ENCODE results near the gene LTBP2.

The LTBP2 gene

GRCh38 chr14:74571901-74572725 is 39.9 kb downstream of the LTBP2 start:
- DNase-seq (ENCODE audit: low spot score): no peak

GRCh38 chr14:74571441-74571841 is 40.6 kb downstream of the LTBP2 start:
- no peak for DNase-seq (ENCODE audit: low spot score)

- DNase-seq (ENCODE audit: low spot score): no peak
These were observed 41.3 kb downstream of the LTBP2 start for GRCh38 chr14:74570696-74571095.

GRCh38 chr14:74569806-74570591 is 42.0 kb downstream of the LTBP2 start:
- no peak for DNase-seq (ENCODE audit: low spot score)

- no peak for DNase-seq (ENCODE audit: low spot score)
These were observed 42.6 kb downstream of the LTBP2 start for GRCh38 chr14:74569387-74569786.

- no peak for DNase-seq (ENCODE audit: low spot score)
These were observed 43.1 kb downstream of the LTBP2 start for GRCh38 chr14:74568911-74569310.

- no peak for DNase-seq (ENCODE audit: low spot score)
These were observed 43.7 kb downstream of the LTBP2 start for GRCh38 chr14:74568380-74568649.

GRCh38 chr14:74567646-74568379 is 44.2 kb downstream of the LTBP2 start:
- DNase-seq (ENCODE audit: low spot score): no peak

GRCh38 chr14:74567219-74567618 is 44.8 kb downstream of the LTBP2 start:
- no peak for DNase-seq (ENCODE audit: low spot score)

GRCh38 chr14:74566174-74567141 is 45.6 kb downstream of the LTBP2 start:
- DNase-seq (ENCODE audit: low spot score): no peak

- no peak for DNase-seq (ENCODE audit: low spot score)
These were observed 48.4 kb downstream of the LTBP2 start for GRCh38 chr14:74563586-74564159.

GRCh38 chr14:74563233-74563585 is 48.8 kb downstream of the LTBP2 start:
- DNase-seq (ENCODE audit: low spot score): no peak

- DNase-seq (ENCODE audit: low spot score): no peak
These were observed 49.4 kb downstream of the LTBP2 start for GRCh38 chr14:74562515-74563232.

GRCh38 chr14:74558655-74559054 is 53.4 kb downstream of the LTBP2 start:
- DNase-seq (ENCODE audit: low spot score): no peak

- DNase-seq (ENCODE audit: low spot score): no peak
These were observed 54.3 kb downstream of the LTBP2 start for GRCh38 chr14:74557691-74558090.

- DNase-seq (ENCODE audit: low spot score): no peak
These were observed 56.5 kb downstream of the LTBP2 start for GRCh38 chr14:74555476-74556050.

GRCh38 chr14:74554742-74555362 is 57.2 kb downstream of the LTBP2 start:
- no peak for DNase-seq (ENCODE audit: low spot score)

GRCh38 chr14:74552623-74553022 is 59.4 kb downstream of the LTBP2 start:
- peak; percentile 32 for DNase-seq (ENCODE audit: low spot score)

- peak; percentile 43 for DNase-seq (ENCODE audit: low spot score)
These were observed 60.3 kb downstream of the LTBP2 start for GRCh38 chr14:74551431-74552371.
